Activated CD8-positive, alpha-beta memory T cell treated with anti-CD3 and anti-CD28 coated beads, Interleukin-2, amount 50 U/mL, for 1 hour (primary cell): ENCODE measurements around the gene MIR17HG.
"Not testable (repeated sequence)": the region's sequence is repeated elsewhere in the genome, so short reads cannot be mapped to it uniquely, and the experiment has no call there.

ENCODE experiments used
- DNase-seq: peaks from one replicate; pipeline ENCODE4 v3.0.0-alpha.2; 2020; ENCODE audit errors: extremely low read depth

The MIR17HG gene

DNA sequence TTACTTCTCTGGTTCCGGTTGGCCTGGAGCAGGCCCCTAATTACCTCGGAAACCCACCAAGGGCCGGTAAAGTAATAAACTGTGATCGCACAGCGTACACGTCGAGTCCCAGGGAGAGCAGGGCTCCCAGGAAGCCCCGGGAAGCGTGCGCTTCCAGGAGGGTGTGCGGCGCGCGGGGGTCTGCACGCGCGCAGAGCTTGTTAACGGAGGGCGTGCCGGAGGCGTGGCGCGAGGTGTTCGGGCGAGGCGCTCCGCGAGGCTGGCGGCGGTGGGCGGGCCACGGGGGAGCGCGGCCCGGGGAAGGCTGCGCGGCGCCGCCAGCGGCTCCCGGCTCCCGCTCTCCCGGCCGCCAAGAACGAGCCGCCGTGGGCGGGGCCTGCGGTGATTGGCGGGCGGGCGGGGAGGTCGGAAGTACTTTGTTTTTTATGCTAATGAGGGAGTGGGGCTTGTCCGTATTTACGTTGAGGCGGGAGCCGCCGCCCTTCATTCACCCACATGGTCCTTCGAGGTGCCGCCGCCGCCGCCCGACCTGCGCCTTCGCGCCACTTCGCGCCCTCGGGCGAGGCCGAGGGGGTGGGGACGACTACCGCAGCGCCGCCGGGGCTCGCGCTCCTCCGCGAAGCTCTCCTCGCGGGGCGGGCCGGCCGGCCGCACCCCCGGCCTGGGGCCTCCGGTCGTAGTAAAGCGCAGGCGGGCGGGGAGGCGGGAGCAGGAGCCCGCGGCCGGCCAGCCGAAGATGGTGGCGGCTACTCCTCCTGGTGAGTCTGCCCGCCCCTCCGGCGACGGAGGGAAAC lies at the start of gene MIR17HG:
TSS of gene MIR17HG (plus strand) at position 486 of the 794 bp plus-strand sequence.
- peak; percentile 54 for DNase-seq

DNA sequence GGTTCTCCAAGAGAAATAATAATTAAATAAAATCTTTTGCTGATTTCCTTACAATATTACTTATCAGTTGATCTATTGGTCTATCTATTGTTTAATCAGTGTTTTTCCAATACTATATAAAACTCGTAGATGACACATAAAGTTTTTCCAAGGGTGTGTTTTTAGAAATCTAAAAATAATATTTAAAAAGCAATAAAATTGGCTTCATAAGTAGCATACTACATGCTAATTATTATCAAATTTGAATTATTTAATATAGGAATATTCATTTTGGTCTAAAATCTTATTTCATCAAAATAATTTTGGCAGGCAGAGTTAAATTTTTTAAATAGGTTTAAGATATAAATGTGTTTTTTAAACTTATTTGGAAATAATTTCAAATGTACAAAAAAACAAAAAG lies 49.4 kb upstream of the MIR17HG start:
- no peak for DNase-seq

DNA sequence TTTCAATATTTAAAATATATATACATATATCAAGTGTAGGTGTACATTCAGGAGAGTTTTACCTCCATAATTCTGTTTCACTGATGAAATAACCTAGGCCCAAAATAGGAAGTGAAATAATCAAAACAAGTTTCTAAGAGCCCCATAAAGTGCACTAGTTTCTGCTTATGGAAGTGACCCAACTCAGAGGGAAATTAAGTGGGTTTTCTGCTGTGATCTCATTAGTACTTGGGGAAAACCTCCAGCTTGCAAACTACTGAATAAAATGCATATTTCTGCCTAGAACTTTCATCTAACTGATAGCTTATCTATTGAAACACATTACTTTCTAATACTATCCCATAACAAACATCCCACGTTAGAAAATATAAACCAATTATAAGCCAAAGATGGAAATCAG lies 45.4 kb upstream of the MIR17HG start:
- no peak for DNase-seq

DNA sequence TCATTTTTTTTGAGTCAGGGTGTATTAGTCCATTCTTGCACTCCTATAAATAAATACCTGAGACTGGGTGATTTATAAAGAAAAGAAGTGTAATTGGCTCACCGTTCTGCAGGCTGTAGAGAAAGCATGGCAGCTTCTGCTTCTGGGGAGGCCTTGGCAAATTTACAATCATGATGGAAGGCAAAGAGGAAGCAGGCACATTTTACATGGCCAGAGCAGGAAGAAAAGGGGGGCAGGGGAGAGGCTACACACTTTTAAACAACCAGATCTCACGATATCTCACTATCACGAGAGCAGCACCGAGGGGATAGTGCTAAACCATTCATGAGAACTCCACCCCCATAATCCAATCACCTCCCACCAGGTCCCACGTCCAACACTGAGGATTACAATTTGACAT lies 44.5 kb upstream of the MIR17HG start:
- DNase-seq = no peak

DNA sequence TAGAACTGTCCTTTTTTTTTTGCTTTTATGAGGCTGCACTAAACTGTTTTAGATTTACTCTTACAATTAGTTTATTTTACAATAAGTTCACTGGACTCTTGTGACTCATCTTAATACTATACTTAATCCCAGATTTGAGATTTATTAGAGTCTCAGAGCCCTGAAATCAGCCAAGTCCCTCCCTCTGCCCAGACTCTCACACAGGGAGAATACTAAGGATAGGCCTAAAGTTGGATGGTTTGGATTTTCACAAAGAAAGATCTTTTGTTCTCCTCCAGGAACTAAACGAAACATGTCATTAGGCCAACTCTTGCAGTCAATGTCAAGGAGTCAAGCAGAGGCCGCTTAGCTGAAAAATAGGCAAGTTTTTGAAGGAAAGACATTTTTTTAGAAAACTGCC lies 42.7 kb upstream of the MIR17HG start:
- DNase-seq = no peak

DNA sequence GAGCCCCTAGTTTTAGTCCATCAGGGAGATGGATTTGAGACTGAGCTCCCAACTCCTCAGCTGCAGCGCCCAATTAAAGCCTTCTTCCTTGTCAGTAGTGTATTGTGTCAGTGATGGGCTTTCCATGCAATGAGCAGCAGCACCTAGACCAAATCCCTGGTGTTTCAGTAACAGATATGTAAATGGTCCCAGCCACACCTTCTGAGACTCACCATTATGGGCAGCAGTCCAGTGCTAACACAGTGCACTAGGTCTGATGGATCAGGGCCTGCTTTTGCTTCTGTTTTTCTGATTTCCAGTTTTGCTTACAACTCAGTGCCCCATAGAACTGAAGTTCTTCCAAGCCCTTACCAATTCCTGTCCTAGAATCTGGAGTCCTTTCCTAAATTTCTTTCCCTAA lies 41.8 kb upstream of the MIR17HG start:
- DNase-seq = no peak

DNA sequence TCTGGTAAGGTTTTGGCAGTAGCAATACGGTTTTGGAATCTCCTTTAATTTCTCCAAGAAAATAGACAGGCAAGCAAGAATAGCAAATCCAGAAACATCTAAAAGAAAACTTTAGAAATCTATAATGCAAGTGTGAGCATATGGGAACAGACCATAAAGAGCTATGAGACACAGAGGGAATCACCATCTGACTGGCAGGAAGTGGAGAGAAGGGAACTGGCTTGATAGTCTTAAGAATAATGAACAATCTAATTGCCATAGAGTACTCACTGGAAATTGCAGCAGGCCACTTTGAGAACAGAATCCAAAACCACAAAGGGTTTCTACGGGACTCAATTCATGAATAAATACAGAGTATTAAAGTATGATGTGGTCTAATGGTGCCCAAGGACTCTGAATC lies 39.6 kb upstream of the MIR17HG start:
- no peak for DNase-seq

DNA sequence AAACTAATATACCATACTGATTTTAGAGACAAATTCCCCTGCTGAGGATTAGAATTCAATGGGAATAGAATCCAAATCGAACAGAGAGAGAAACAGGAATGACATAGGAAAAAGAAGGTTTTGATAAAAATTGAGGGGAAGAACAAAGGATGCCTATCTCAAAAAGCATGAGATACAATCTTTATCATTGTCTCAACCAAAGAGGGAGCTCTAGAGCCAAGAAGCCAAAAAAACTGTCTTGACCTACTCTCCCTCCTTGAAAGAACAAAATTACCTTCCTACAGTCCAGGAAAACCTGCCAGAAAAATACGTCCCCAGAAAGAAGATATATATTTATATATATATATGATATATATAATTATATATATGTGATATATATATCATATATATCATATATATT lies 39.2 kb upstream of the MIR17HG start:
- no peak for DNase-seq

DNA sequence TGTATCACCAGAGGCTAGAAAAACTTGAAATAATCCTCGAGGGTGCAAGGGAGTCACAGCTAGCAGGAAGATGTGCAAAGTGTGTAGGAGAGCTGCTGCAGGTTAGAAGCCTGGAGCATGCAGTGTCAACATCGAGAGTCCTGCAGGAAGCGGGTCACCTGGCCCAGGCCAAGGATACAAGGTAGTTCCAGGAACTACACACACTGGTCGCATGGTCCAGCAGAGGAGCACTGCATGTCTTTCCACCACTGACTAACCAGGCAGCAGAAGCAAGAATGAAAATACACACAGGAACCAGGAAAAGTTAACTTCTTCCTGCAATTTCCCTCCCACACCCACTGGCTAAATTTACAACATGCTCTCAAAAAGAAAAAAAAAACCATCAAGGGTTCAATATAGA lies 36.0 kb upstream of the MIR17HG start:
- no peak for DNase-seq

DNA sequence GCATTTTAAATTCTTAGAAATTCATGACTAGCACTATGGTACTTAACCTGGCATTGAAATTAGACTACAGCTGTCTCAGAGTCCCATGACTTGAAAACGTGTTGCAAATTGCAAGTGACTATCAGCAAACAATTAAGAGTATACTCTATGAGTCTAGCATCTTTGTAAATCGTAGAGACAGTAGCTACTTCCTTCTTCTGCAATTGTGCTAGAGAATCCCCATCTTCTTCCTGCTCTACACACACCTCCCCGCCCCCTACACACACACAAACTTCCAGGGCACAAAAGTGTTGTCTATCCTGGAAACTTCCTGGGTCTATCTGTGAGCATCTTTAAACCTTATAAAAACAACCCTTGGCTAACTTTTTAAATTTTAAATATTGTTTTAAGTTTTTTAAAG lies 35.2 kb upstream of the MIR17HG start:
- DNase-seq = no peak

DNA sequence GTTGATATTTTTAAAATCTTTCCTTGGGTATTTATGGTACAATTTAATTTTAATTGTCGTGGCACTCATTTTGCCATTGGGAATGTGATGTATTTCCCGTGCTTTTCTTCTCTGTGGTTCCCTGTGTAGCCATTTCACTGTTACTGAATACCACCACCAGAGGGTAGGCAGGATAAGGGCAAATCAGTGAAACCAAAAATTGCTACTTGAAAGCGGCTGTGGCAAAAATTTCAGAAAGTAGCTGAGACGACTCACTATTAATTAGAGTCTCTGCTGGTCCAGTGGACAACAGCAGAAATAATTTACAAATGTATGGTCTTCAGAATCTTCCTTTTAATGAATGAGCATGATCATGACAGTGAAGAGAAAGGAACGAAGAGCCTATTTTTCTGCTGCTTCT lies 34.4 kb upstream of the MIR17HG start:
- peak; percentile 2 for DNase-seq

DNA sequence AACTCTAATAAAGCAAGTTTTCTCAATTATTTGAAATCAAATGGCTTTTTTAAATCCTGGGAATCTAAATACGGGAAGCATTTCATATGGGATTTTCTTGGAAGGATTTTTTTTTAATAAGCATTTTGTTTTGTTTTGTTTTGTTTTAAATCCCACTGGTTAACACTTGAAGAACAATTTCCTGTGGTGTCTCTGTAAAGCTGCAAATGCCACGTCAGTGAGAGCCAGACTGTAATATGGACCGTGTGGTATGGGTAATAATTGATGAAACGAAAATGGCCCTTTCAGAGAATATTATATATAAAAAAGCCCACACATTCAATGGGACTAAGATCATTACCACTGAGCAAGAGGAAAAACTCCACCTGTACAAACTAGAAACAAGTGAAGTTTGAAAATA lies 33.9 kb upstream of the MIR17HG start:
- no peak for DNase-seq

DNA sequence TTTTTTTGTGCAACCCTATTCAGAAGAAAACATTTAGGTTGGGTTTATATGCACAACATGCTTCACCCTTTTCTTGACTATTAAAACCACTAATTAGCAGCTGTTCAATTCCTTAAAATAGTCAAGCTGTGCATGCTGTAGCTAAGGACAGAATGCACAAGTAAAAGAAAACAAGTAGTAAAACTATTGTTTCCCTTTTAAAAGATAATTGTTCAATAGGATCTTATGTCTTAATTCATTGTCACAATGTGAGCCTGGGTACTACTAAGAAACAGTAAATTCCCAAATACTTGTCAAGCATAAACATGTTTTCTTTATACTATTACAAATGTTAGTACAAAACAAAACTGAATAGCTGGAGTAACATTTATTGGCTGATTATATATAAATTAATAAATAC lies 32.6 kb upstream of the MIR17HG start:
- DNase-seq = no peak

DNA sequence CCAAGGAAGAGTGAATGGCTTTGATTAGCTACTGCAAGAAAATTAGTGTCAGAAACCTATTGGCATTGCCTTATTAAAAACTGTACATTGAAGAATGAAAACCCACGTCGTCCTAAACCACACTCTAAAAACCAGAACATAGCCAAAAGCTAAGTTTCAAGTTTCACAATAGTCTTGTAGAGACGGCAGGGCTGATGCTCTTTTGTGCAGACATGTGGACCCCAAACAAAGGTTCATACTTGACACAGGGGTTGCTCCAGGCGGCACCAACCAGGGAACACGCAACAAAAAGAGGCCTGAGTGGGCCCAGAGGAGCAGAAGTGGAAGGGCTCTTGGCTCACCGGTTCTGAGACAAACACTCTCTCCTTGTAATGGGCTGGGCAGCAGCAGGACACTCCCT lies 28.6 kb upstream of the MIR17HG start:
- DNase-seq = no peak

DNA sequence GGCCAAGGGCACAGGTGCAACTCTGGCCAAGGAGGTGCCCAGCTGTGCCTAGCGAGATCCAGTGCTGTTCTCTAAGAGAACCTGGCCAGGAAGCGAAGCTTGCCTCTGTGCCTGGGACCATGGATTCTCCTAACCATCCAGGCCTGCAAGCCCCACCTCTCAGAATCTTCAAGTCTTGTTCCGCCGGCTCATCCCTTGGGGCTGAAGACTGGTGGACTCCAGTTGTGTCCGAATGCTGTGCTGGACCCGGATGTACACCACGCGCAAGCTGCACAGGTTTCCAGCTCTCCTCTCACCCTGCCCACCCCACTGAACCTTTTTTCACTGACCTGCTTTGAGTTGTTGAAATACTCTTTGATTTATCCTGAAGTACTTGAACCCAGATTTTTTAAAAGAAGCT lies 27.5 kb upstream of the MIR17HG start:
- DNase-seq = no peak

DNA sequence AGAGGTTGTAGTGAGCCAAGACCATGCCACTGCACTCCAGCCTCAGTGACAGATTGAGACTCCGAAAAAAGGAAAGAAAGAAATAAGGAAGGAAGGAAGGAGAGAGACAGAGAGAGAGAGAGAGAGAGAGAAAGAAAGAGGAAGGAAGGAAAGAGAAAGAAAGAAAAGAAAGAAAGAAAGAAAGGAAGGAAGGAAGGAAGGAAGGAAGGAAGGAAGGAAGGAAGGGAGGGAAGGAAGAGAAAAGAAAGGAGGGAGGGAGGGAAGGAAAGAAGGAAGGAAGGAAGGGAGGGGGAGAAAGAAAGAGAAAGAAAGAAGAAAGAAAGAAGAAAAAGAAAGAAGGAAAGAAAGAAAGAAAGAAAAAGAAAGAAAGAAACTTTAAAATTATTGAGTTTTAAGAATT lies 26.5 kb upstream of the MIR17HG start:
- DNase-seq = not testable (repeated sequence)

DNA sequence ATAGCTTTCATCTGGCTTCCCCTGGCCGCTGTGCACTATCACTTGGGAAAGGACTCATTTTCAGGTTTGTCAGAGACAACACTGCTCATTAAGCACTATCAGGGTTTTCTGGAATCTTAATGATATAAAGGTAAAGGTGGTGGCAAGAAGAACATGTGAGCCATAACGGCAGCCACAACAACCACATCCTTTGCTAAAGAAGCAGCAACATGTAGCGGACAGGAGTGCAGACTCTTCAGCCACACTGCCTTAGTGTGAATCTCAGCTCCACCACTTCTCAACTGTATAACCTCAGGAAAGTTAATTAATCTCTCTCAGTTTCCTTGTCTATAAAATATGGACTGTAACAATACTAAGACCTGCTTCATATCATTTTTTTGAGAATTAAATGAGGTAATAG lies 24.1 kb upstream of the MIR17HG start:
- DNase-seq = no peak

DNA sequence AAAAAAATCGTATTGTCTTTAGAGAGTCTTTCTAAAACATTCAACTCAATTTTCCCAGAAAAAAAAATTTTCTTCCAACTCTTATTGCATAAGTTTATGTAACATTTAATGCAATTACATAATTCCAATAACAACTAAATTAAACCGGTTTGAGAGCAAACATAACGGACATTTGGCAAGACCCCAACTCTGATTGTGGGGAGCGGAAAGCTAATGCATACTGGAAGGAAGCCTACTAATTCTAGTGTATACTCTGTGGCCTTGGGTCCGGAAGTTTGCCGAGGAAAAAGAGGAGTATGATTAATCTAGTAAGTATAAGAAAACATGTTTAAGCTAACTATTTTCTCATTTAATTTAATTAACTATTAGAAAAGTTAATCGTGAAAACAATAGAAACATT lies 21.3 kb upstream of the MIR17HG start:
- DNase-seq = no peak

DNA sequence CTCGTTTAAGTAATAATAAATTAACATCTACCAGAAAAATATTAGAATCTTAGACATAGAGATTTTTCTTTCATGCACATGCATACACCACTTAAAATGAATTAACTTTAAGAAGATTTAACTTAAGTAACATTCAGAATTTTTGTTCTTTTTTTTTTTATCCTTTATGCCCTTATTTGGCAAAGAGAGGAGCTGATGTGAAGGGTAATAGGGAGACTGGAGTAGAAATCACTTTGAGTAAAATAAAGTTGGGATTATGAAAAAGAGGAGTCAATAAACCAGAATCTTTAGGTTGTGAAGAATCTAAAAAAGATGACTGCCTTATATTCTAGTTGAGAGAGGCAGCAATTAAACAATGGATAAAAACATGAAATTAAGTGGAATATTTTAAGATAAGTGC lies 18.8 kb upstream of the MIR17HG start:
- no peak for DNase-seq

DNA sequence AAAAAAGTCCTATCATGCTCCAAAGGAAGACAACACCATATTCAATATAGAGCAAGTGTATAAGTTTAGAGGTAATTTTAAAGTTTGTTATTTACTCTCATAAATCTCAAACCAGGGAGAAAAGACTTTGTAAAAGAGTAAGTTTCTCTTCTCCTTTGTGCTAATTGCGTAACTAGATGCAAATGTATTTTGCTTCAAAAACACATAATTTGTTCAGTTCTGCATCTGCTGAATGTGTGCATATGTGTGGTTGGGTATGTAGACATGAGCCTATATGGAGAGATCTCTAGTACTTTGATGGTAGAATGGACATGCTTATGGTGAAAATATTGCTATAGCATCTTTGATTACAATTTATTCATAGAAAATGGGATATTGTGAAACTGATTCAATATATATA lies 17.8 kb upstream of the MIR17HG start:
- DNase-seq = no peak

DNA sequence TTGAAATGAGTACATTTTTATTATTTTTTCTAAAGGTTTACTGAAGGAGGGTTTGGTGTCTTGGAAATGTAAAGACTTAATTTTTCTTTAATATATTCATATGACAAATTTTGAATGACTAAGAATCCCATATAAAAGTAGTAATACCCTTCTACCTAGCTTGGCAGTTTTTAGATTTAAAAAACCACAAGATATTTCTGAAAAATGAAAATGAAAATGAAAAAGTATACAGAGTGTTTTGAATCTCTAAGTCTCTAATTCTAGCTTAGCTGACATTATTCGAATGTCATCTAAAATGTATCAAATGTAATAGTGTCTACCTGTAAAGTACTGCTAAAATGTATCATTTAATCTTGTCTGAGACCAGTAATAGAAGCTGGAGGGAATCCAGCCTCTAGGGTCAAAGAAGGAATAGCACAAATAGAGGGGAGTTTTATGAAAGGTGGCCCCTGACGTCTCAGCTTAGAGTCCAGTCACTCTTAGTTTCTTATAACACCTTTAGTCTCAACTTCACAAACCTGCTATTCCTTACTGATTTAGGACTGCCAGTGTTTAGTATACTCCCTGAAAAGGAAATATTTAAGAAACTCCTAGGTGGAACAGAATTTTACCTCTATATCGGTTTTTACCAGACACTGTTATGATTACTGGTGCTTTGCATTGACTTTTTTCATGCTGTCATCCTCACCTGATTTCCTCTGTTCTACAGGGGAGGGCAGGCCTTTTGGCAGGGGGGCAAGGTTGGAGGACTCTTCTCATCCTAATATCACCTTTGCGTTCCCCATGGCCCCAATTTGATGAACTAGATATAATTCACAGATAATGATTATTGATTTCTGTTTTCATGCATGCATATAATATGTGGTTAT lies 16.2 kb upstream of the MIR17HG start:
- DNase-seq = no peak

DNA sequence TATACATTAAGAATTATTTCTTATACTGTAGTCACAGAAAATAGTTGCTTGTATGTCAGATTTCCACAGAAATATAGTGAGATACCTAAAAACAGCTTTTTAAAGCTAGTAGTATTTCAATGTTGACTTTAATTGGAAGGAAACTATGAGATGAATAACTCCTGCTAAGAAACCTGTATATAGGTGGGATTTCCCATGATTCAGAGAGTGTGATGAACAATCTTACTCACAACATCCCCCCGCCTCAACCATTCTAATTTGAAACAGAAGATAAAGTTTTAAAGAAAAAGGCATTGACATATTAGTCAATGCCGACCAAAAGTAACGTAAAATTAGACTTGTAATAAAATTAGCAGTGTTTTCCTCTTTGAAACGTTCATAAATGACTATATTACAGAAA lies 1.4 kb upstream of the MIR17HG start:
- no peak for DNase-seq

DNA sequence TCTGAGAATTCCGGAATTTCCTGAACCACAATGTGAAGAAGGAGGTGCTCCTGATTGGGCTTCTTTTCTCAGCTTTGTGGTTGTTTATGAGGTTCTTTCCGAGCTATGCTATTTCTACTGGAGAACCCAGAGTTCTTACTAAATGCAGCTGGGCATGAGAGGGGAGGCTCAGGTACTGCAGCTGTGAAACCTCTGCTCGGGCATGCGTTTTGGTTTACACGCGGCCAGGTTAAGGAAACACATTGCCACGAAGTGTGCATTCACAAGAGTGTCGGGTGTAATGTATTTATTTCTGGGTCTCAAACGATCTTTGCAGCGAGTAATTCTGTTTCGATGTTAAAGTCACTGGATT lies 661 bp upstream of the MIR17HG start:
- no peak for DNase-seq
